GM23338 (cell line): ENCODE measurements around the gene FAM20C.

Source experiments
- CREB1 ChIP-seq: fragments of 250-450 bp; sonication (Bioruptor Pico); IDR thresholded peaks from 2 replicates; pipeline ENCODE4 v1.5.0; 2020; ENCODE audit warnings: low read depth, mild to moderate bottlenecking, moderate library complexity
- EZH2 ChIP-seq: fragments of 200-600 bp; sonication (generic); IDR thresholded peaks from one replicate; pipeline ENCODE4 v1.8.0; 2017; ENCODE audit warnings: antibody characterized with exemption, mild to moderate bottlenecking, low read depth; ENCODE audit not compliant: unreplicated experiment
- EZH2phosphoT487 ChIP-seq: fragments of 200-600 bp; sonication (generic); IDR thresholded peaks from one replicate; pipeline ENCODE4 v1.8.1; 2018; ENCODE audit warnings: antibody characterized with exemption; ENCODE audit not compliant: unreplicated experiment
- JUNB ChIP-seq: IDR thresholded peaks from one replicate; pipeline ENCODE4 v1.6.1; 2016; ENCODE audit warnings: antibody characterized with exemption; ENCODE audit not compliant: unreplicated experiment
- NANOG ChIP-seq: IDR thresholded peaks from 2 replicates; pipeline ENCODE4 v1.6.1; 2016; ENCODE audit warnings: antibody characterized with exemption, borderline replicate concordance
- POLR2AphosphoS5 ChIP-seq: IDR thresholded peaks from 2 replicates; pipeline ENCODE4 v1.6.1; 2016; ENCODE audit warnings: antibody characterized with exemption, low read depth
- REST ChIP-seq: IDR thresholded peaks from one replicate; pipeline ENCODE4 v1.6.1; 2018; ENCODE audit warnings: antibody characterized with exemption; ENCODE audit not compliant: unreplicated experiment
- STAT1 ChIP-seq: IDR thresholded peaks from one replicate; pipeline ENCODE4 v1.6.1; 2016; ENCODE audit warnings: antibody characterized with exemption; ENCODE audit not compliant: unreplicated experiment
- ZNF114 ChIP-seq: fragments of 250-450 bp; sonication (Bioruptor Pico); IDR thresholded peaks from 2 replicates; pipeline ENCODE4 v1.5.0; 2020; ENCODE audit warnings: mild to moderate bottlenecking, moderate library complexity
- TF ChIP-seq, protein P1 (sequence below), 2 experiments: fragments of 200-600 bp in 1 of 2; sonication (generic) in 1 of 2; conservative IDR thresholded peaks; 2 replicates each; pipeline versions ENCODE4 v1.5.1 to v1.6.1; 2016 to 2017; ENCODE audit warnings: antibody characterized with exemption in 2 of 2, low read depth in 2 of 2, mild to moderate bottlenecking in 2 of 2, moderate library complexity in 1 of 2

DNA sequence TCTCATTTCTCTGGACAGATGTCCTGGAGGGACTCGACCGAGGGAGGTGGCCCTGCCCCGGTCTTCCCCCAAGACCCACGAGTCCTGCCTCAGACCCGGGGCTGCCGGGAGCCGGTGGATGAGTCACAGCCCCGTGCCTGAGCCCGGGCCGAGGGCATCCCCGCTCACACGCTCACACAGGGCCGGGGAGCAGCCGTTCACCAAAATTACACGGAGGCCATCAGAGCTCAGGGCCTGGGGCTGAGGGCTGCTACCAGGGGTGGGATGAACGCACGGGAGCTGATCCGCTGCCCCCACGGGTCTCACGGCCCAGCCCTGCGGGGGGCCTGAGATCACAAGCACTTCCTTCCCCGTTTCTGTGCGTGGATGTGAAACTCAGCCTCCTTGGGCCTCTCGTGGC is 17.5 kb downstream of the FAM20C start:
- TF ChIP-seq, protein P1, sequence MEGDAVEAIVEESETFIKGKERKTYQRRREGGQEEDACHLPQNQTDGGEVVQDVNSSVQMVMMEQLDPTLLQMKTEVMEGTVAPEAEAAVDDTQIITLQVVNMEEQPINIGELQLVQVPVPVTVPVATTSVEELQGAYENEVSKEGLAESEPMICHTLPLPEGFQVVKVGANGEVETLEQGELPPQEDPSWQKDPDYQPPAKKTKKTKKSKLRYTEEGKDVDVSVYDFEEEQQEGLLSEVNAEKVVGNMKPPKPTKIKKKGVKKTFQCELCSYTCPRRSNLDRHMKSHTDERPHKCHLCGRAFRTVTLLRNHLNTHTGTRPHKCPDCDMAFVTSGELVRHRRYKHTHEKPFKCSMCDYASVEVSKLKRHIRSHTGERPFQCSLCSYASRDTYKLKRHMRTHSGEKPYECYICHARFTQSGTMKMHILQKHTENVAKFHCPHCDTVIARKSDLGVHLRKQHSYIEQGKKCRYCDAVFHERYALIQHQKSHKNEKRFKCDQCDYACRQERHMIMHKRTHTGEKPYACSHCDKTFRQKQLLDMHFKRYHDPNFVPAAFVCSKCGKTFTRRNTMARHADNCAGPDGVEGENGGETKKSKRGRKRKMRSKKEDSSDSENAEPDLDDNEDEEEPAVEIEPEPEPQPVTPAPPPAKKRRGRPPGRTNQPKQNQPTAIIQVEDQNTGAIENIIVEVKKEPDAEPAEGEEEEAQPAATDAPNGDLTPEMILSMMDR (conservative IDR thresholded peaks at IDR 0.05; ENCODE audit: low read depth in 2 of 2), result no peak
- no peak for TF ChIP-seq POLR2AphosphoS5
- no peak for TF ChIP-seq EZH2
- TF ChIP-seq STAT1, result no peak
- TF ChIP-seq EZH2phosphoT487, result no peak
- TF ChIP-seq JUNB, result no peak
- no peak for TF ChIP-seq CREB1 (CRISPR knock-in tag)
- no peak for TF ChIP-seq ZNF114 (CRISPR knock-in tag)
- TF ChIP-seq REST, result no peak
- no peak for TF ChIP-seq NANOG
